Activated CD4-positive, alpha-beta T cell treated with anti-CD3 and anti-CD28 coated beads for 36 hours (primary cell): Measurements from ENCODE around the gene PLCL2. TPM values are rescaled to one million over a fixed set of nuclear protein-coding genes. Genes with fewer than 3 reads are reported as not detected.

Experiments
- ATAC-seq: fragments of 200-7000 bp; cut with Tn5 transposase; one replicate; pipeline ENCODE4 v1.10.0; 2021; ENCODE audit warnings: mild to moderate bottlenecking, moderate library complexity
- CTCF ChIA-PET: fragments of 350-600 bp; sonication (Branson Sonifier 250); formaldehyde crosslinking; loops from one replicate; lab custom pipeline; 2021; ENCODE audit warnings: antibody characterized with exemption; lab: Charles Lee
- POLR2A ChIA-PET: fragments of 350-600 bp; sonication (Branson Sonifier 250); formaldehyde crosslinking; loops from one replicate; lab custom pipeline; 2021; ENCODE audit warnings: antibody characterized with exemption, inconsistent platforms; lab: Charles Lee
- DNase-seq: peaks from one replicate; pipeline ENCODE4 v3.0.0-alpha.2; 2020
- H3K27ac Mint-ChIP-seq: one replicate; pipeline ENCODE4 v1.8.0; 2021; ENCODE audit warnings: mixed read lengths
- H3K27me3 Mint-ChIP-seq: one replicate; pipeline ENCODE4 v1.8.0; 2021; ENCODE audit warnings: mixed read lengths
- H3K36me3 Mint-ChIP-seq: one replicate; pipeline ENCODE4 v1.8.0; 2021; ENCODE audit warnings: low read depth, mixed read lengths
- H3K4me1 Mint-ChIP-seq: one replicate; pipeline ENCODE4 v1.8.0; 2021; ENCODE audit warnings: mixed read lengths
- H3K4me3 Mint-ChIP-seq: one replicate; pipeline ENCODE4 v1.8.0; 2021; ENCODE audit warnings: mild to moderate bottlenecking, moderate library complexity, mixed read lengths
- H3K9me3 Mint-ChIP-seq: one replicate; pipeline ENCODE4 v1.8.0; 2021; ENCODE audit warnings: low read depth, mixed read lengths
- intact Hi-C, 2 experiments: fragments of 100-400 bp; cut with DNase I in 1 of 2; cut with micrococcal nuclease in 1 of 2; formaldehyde crosslinking; loops; one replicate each; pipeline versions ENCODE4 v1.14.2 to v1.15.1; 2022 to 2024; cut with DNase I, micrococcal nuclease
- total RNA-seq, 2 experiments: library from RNA; stranded (reverse); gene quantifications; one replicate each; pipeline ENCODE4 v1.2.3, GENCODE V29; 2021

The PLCL2 gene
- 10 to 100 TPM; 12.5 to 15.0 TPM for total RNA-seq

- Mint-ChIP-seq H3K9me3 (no peaks in the 10 kb centered on the region), H3K27ac (peak within 1 kb of the TSS; percentile 98), H3K36me3 (no peaks in the 10 kb centered on the region), H3K4me3 (peak within 1 kb of the TSS; percentile 93), H3K27me3 (no peaks in the 10 kb centered on the region), H3K4me1 (peaks cover 28% of the 10 kb centered on the region)
- CTCF ChIA-PET = interaction anchor here (0.6 to 4.1 kb wide), 17 partner anchors 9 to 620 kb away, joined by 3 to 13 read pairs (median 3); partner anchors contain the start of genes DPH3 and OXNAD1
- DNase-seq (peak; percentile 78), ATAC-seq (peak; percentile 45)
- POLR2A ChIA-PET = interaction anchor here (1.1 to 1.6 kb wide), 2 partner anchors 12 to 267 kb away, joined by 3 to 5 read pairs; no protein-coding TSS in a partner anchor
- intact Hi-C loops = loop anchor here (1.0 to 10.0 kb wide), 13 partner anchors 43 to 857 kb away; partner anchors contain the start of genes DPH3 (in 1 of the 2), OXNAD1 (in 1 of the 2) and TBC1D5 (in 1 of the 2)
Observed at GRCh38 chr3:16884748-16885592, at the start of gene PLCL2. PLCL2 (plus strand) TSS chr3:16884955; CDS start chr3:16885040, 85 bp downstream.

- intact Hi-C loops = no loop called here
- H3K9me3 Mint-ChIP-seq = no peaks in the 10 kb centered on the region
- H3K4me1 Mint-ChIP-seq = peaks cover 35% of the 10 kb centered on the region
- DNase-seq (no peak), ATAC-seq (no peak)
- no peaks in the 10 kb centered on the region for H3K36me3 Mint-ChIP-seq
- ChIA-PET POLR2A (no interaction called here), CTCF (interaction anchor here (0.6 to 1.4 kb wide), 3 partner anchors 9 to 1368 kb away, joined by 3 to 4 read pairs (median 4); no protein-coding TSS in a partner anchor)
- H3K27me3 Mint-ChIP-seq = no peaks in the 10 kb centered on the region
- no peak overlapping the region for H3K4me3 Mint-ChIP-seq
- H3K27ac Mint-ChIP-seq = no peak overlapping the region
Observed at GRCh38 chr3:16836505-16837237, 48.1 kb upstream of the PLCL2 start.

- POLR2A ChIA-PET = no interaction called here
- intact Hi-C loops = no loop called here
- CTCF ChIA-PET = interaction anchor here (0.6 to 1.0 kb wide), 3 partner anchors 10 to 1407 kb away, joined by 3 to 4 read pairs (median 3); no protein-coding TSS in a partner anchor
Observed at GRCh38 chr3:16837602-16838001, 47.2 kb upstream of the PLCL2 start.

GRCh38 chr3:16838561-16838960 lies 46.2 kb upstream of the PLCL2 start:
- Mint-ChIP-seq H3K4me3 (no peak overlapping the region), H3K4me1 (peaks cover 53% of the 10 kb centered on the region), H3K27me3 (no peaks in the 10 kb centered on the region), H3K36me3 (no peaks in the 10 kb centered on the region), H3K27ac (peak overlapping the region; percentile 6), H3K9me3 (no peaks in the 10 kb centered on the region)
- no peak for DNase-seq
- ChIA-PET POLR2A (no interaction called here), CTCF (interaction anchor here (0.9 to 1.1 kb wide), 2 partner anchors 184 to 236 kb away, joined by 3 to 4 read pairs; no protein-coding TSS in a partner anchor)
- ATAC-seq = no peak
- intact Hi-C loops = no loop called here

More at GRCh38 chr3:16837602-16838001, 47.2 kb upstream of the PLCL2 start:
- H3K9me3 Mint-ChIP-seq = no peaks in the 10 kb centered on the region
- H3K36me3 Mint-ChIP-seq = no peaks in the 10 kb centered on the region
- ATAC-seq (no peak), DNase-seq (no peak)
- H3K4me1 Mint-ChIP-seq = peaks cover 44% of the 10 kb centered on the region
- no peaks in the 10 kb centered on the region for H3K27me3 Mint-ChIP-seq
- H3K27ac Mint-ChIP-seq = no peak overlapping the region
- H3K4me3 Mint-ChIP-seq = no peak overlapping the region

- no peak overlapping the region for H3K4me3 Mint-ChIP-seq
- H3K27me3 Mint-ChIP-seq = no peaks in the 10 kb centered on the region
- ATAC-seq (no peak), DNase-seq (no peak)
- H3K36me3 Mint-ChIP-seq = no peaks in the 10 kb centered on the region
- intact Hi-C loops = loop anchor here (2.0 to 10.0 kb wide), 5 partner anchors 49 to 905 kb away; partner anchors contain the start of genes OXNAD1 (in 1 of the 2) and TBC1D5 (in 1 of the 2)
- H3K4me1 Mint-ChIP-seq = peaks cover 61% of the 10 kb centered on the region
- ChIA-PET POLR2A (no interaction called here), CTCF (interaction anchor here (0.6 kb wide), 1 partner anchor 108 kb away, joined by 3 read pairs; no protein-coding TSS in a partner anchor)
- H3K9me3 Mint-ChIP-seq = no peaks in the 10 kb centered on the region
- H3K27ac Mint-ChIP-seq = no peak overlapping the region
Observed at GRCh38 chr3:16839271-16840100, 45.3 kb upstream of the PLCL2 start.

GRCh38 chr3:16840101-16840424 lies 44.7 kb upstream of the PLCL2 start:
- no peak for ATAC-seq
- POLR2A ChIA-PET = no interaction called here
- H3K27ac Mint-ChIP-seq = peak overlapping the region; percentile 31
- DNase-seq = no peak
- intact Hi-C loops = loop anchor here (2.0 to 10.0 kb wide), 5 partner anchors 49 to 905 kb away; partner anchors contain the start of genes OXNAD1 (in 1 of the 2) and TBC1D5 (in 1 of the 2)
- CTCF ChIA-PET = interaction anchor here (0.6 kb wide), 1 partner anchor 685 kb away, joined by 3 read pairs; no protein-coding TSS in a partner anchor
- no peak overlapping the region for H3K4me3 Mint-ChIP-seq
- H3K27me3 Mint-ChIP-seq = no peaks in the 10 kb centered on the region
- no peaks in the 10 kb centered on the region for H3K9me3 Mint-ChIP-seq
- no peaks in the 10 kb centered on the region for H3K36me3 Mint-ChIP-seq
- peaks cover 67% of the 10 kb centered on the region for H3K4me1 Mint-ChIP-seq

GRCh38 chr3:16841041-16841753 lies 43.6 kb upstream of the PLCL2 start:
- H3K27me3 Mint-ChIP-seq = no peaks in the 10 kb centered on the region
- ATAC-seq (no peak), DNase-seq (no peak)
- peak overlapping the region; percentile 69 for H3K4me3 Mint-ChIP-seq
- H3K27ac Mint-ChIP-seq = peak overlapping the region; percentile 95
- H3K9me3 Mint-ChIP-seq = no peaks in the 10 kb centered on the region
- peaks cover 73% of the 10 kb centered on the region for H3K4me1 Mint-ChIP-seq
- POLR2A ChIA-PET = no interaction called here
- CTCF ChIA-PET = interaction anchor here (0.7 to 2.4 kb wide), 8 partner anchors 8 to 546 kb away, joined by 3 to 8 read pairs (median 4); partner anchors contain the start of gene PLCL2
- no peaks in the 10 kb centered on the region for H3K36me3 Mint-ChIP-seq
- intact Hi-C loops = loop anchor here (2.0 to 10.0 kb wide), 5 partner anchors 50 to 904 kb away; partner anchors contain the start of genes OXNAD1 (in 1 of the 2) and TBC1D5 (in 1 of the 2)

GRCh38 chr3:16841904-16842271 lies 42.9 kb upstream of the PLCL2 start:
- H3K9me3 Mint-ChIP-seq = no peaks in the 10 kb centered on the region
- peaks cover 79% of the 10 kb centered on the region for H3K4me1 Mint-ChIP-seq
- no peaks in the 10 kb centered on the region for H3K27me3 Mint-ChIP-seq
- peak overlapping the region; percentile 95 for H3K27ac Mint-ChIP-seq
- H3K4me3 Mint-ChIP-seq = peak overlapping the region; percentile 69
- no peaks in the 10 kb centered on the region for H3K36me3 Mint-ChIP-seq
- DNase-seq (peak; percentile 65), ATAC-seq (peak; percentile 33)
- POLR2A ChIA-PET = interaction anchor here (0.6 kb wide), 1 partner anchor 247 kb away, joined by 3 read pairs; no protein-coding TSS in a partner anchor
- CTCF ChIA-PET = interaction anchor here (0.6 to 3.0 kb wide), 13 partner anchors 9 to 1154 kb away, joined by 3 to 16 read pairs (median 4); partner anchors contain the start of gene PLCL2
- intact Hi-C loops = loop anchor here (1.0 to 10.0 kb wide), 9 partner anchors 42 to 903 kb away; partner anchors contain the start of genes OXNAD1 (in 1 of the 2), PLCL2 (in 1 of the 2) and TBC1D5 (in 1 of the 2)
